ENCODE measurements around the gene RARRES1.

Gene RARRES1

DNA sequence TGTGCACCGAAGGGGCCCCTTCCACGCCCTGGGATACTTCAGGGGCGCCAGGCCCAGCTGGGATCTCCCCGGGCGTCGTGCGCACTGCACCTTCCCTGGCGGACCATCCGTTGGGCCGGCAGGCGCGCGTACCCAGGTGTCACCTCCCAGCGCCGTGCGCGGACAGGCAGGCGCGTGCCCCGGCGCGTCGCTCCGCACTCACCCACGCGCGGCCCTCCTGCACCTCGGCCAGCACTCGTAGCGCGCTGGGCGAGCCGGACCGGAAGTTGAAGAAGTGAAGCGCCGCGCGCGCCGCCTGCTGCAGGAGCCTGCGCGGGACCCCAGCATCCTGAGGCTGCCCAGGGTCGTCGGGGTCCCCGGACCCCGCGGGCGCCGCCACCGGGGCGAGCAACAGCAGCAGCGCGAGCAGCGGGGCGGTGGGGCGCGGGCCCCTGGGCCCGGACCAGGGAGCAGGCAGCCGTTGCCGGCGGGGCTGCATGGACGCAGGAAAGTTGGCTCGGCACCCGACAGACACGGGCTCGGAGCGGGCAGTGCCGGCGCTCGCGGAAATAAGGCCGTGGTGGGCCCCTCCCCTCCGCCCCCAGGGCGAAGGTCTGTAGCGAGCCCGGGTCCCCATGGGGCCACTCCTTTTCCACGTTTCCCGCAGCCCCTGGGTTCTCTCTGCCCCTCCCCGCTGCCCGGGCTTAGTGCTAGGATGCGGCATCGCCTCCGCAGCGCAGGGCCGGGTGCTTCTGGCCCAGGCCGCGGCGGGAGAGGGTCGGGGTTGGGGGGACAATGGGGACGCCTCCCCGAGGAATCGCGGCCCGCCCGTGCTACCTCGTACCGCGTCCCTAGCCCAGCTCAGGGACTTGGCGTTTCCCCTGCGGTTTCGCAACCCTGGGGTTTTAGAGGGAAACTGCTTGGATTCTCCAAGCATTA lies at the start of gene RARRES1:
Gene RARRES1 (minus strand): TSS at position 520 of the 918 bp plus-strand sequence. CDS start 42 bp downstream, at position 478.
- Mint-ChIP-seq H3K4me3 (peak within 1 kb of the TSS; percentile 66), H3K4me1 (peaks cover 9% of the 10 kb centered on the region), H3K27ac (no peak within 1 kb of the TSS), H3K9me3 (peaks cover 2% of the 10 kb centered on the region), H3K36me3 (peaks cover 5% of the 10 kb centered on the region), H3K27me3 (peaks cover 2% of the 10 kb centered on the region)
- DNase-seq (ENCODE audit: low spot score in 2 of 2) (peak in 1 of 2 donors; percentile 18), ATAC-seq (ENCODE audit: low read depth) (peak; percentile 32)

- Mint-ChIP-seq H3K27ac (no peak overlapping the region), H3K36me3 (peaks cover 1% of the 10 kb centered on the region), H3K4me3 (no peak overlapping the region), H3K9me3 (peaks cover 3% of the 10 kb centered on the region), H3K4me1 (no peaks in the 10 kb centered on the region), H3K27me3 (no peaks in the 10 kb centered on the region)
- DNase-seq (ENCODE audit: low spot score in 2 of 2) (no peak), ATAC-seq (ENCODE audit: low read depth) (no peak)
Observed at GRCh38 chr3:158781849-158782248, 49.6 kb upstream of the RARRES1 start.

GRCh38 chr3:158781191-158781590 lies 48.9 kb upstream of the RARRES1 start:
- ATAC-seq (ENCODE audit: low read depth) = no peak
- H3K27me3 Mint-ChIP-seq = no peaks in the 10 kb centered on the region
- H3K4me1 Mint-ChIP-seq = no peaks in the 10 kb centered on the region
- no peak overlapping the region for H3K27ac Mint-ChIP-seq
- DNase-seq (ENCODE audit: low spot score in 2 of 2) = no peak
- H3K9me3 Mint-ChIP-seq = peaks cover 1% of the 10 kb centered on the region
- H3K4me3 Mint-ChIP-seq = no peak overlapping the region
- H3K36me3 Mint-ChIP-seq = peaks cover 1% of the 10 kb centered on the region

GRCh38 chr3:158780766-158781165 lies 48.5 kb upstream of the RARRES1 start:
- H3K27ac Mint-ChIP-seq = no peak overlapping the region
- ATAC-seq (ENCODE audit: low read depth) (no peak), DNase-seq (ENCODE audit: low spot score in 2 of 2) (no peak)
- H3K9me3 Mint-ChIP-seq = no peaks in the 10 kb centered on the region
- no peaks in the 10 kb centered on the region for H3K27me3 Mint-ChIP-seq
- peaks cover 1% of the 10 kb centered on the region for H3K36me3 Mint-ChIP-seq
- H3K4me1 Mint-ChIP-seq = no peaks in the 10 kb centered on the region
- H3K4me3 Mint-ChIP-seq = no peak overlapping the region

- no peaks in the 10 kb centered on the region for H3K9me3 Mint-ChIP-seq
- H3K4me3 Mint-ChIP-seq = no peak overlapping the region
- peaks cover 1% of the 10 kb centered on the region for H3K36me3 Mint-ChIP-seq
- no peak overlapping the region for H3K27ac Mint-ChIP-seq
- ATAC-seq (ENCODE audit: low read depth) (no peak), DNase-seq (ENCODE audit: low spot score in 2 of 2) (no peak)
- no peaks in the 10 kb centered on the region for H3K27me3 Mint-ChIP-seq
- H3K4me1 Mint-ChIP-seq = no peaks in the 10 kb centered on the region
Observed at GRCh38 chr3:158777161-158777873, 45.1 kb upstream of the RARRES1 start.

DNA sequence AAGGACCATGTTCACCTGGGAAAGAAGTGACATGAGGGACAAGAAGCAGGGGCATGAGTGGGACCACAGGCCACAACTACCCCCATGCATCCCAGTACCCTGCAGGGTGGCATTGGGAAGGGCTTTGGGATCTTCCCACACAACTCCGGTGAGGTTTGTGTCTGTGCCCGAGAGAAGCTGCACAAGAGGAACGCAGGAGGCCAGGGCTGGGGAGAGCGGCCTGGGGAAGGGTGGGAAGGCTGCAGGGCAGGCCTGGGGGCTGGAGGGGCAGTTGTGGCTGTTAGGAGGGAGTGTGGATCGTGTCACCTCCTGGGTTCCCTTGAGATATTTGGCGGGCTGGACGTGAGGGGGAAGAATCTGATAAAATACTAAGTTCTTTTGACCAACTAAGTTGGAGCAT lies 44.3 kb upstream of the RARRES1 start:
- Mint-ChIP-seq H3K36me3 (peaks cover 1% of the 10 kb centered on the region), H3K4me3 (no peak overlapping the region), H3K27ac (no peak overlapping the region), H3K4me1 (no peaks in the 10 kb centered on the region), H3K27me3 (no peaks in the 10 kb centered on the region), H3K9me3 (no peaks in the 10 kb centered on the region)
- ATAC-seq (ENCODE audit: low read depth) = no peak
- no peak for DNase-seq (ENCODE audit: low spot score in 2 of 2)

DNA sequence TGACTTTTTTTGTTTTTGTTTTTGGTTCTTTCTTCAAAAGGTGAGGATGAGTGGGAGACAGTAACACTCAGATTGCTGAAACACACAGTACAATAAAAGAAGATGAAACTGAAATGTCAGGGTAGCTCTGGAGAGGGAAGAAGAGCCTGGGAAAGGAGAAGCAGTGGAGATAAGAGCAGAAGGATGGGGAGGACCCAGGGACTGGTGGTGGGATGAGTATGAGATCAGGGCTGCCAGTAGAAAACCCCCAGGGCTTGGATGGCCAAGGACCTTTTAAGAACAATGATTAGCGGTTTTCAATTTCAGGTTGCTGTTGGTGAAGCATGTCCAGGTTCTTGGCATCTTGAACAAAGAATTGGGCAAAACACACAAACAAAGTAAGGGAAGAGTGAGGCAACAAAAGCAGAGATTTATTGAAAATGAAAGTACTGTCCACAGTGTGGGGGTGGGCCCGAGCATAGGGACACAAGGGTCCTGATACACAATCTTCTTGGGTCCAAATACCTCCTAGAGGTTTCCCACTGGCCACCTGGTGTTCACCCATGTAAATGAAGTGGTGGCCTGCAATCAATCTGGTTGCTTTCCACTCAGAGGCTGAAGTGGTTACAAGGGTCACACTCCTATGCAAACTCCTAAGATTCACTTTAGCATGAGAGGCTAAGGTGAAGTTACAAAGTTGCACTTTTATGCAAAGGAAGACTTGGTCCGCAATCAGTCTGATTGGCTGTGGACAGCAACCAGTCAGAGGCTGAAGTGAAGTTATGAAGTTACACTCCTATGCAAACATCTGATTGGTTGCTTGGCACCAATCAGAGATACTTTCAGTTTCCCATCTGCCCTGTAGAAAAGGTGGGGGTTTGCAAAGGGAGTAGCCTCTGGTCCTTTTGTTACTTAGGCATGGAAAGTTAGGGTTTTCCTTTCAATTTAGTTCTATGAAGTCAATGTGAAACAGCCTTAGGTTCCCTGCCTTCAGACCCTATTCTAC lies 43.5 kb upstream of the RARRES1 start:
- no peaks in the 10 kb centered on the region for H3K9me3 Mint-ChIP-seq
- no peaks in the 10 kb centered on the region for H3K27me3 Mint-ChIP-seq
- H3K36me3 Mint-ChIP-seq = peaks cover 1% of the 10 kb centered on the region
- no peak for DNase-seq (ENCODE audit: low spot score in 2 of 2)
- no peak overlapping the region for H3K27ac Mint-ChIP-seq
- ATAC-seq (ENCODE audit: low read depth) = no peak
- no peaks in the 10 kb centered on the region for H3K4me1 Mint-ChIP-seq
- H3K4me3 Mint-ChIP-seq = no peak overlapping the region

GRCh38 chr3:158774965-158775364 lies 42.7 kb upstream of the RARRES1 start:
- Mint-ChIP-seq H3K27ac (no peak overlapping the region), H3K4me1 (no peaks in the 10 kb centered on the region), H3K27me3 (no peaks in the 10 kb centered on the region), H3K4me3 (no peak overlapping the region), H3K36me3 (peaks cover 1% of the 10 kb centered on the region), H3K9me3 (no peaks in the 10 kb centered on the region)
- ATAC-seq (ENCODE audit: low read depth) = no peak
- no peak for DNase-seq (ENCODE audit: low spot score in 2 of 2)

DNA sequence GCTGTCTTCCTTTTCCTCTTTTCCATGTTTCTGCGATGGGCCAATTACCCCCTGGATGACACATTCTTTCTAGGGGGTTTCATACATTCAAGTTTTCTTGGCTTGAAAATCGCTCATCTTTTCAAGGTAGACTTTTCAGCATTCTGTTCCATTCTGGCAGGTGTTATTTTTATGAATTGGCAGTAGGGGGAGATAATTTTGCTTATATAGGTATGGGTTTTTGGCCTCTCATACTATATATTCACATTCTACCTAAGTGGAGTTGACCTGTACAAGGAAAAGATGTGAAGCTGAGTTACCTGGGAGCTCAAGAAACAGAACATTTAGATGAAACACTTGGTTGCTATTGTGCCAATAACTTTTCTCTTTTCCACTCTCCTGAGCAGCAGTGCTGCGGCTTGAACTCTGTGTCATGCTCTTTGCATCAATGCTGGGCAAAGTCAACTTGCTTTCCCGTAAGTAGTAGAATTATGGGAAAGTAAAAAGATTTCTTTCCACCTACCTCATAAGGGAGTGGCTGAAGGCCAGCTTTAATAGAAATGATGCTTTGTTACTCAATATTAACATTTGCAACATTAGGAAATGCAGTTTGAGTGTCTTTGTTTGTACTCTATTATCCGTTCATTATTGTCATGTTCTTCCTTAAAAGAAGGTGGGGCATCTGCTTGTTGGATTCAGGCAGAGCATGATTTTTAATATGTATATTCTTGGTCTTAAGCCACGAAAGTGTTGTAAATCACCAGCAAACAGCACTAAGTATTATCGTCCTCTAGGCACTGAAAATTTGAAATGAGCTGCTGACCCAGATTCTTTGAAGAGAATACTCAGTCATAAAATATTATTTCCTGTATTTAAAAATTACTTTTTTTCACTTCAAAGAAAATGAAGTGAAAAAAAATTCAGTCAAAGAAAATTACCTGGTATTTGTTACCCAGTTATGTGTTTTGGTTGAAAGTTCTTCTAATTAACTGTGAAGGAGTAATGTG lies 41.9 kb upstream of the RARRES1 start:
- Mint-ChIP-seq H3K36me3 (no peaks in the 10 kb centered on the region), H3K4me1 (no peaks in the 10 kb centered on the region), H3K4me3 (no peak overlapping the region), H3K27me3 (no peaks in the 10 kb centered on the region), H3K9me3 (no peaks in the 10 kb centered on the region), H3K27ac (no peak overlapping the region)
- ATAC-seq (ENCODE audit: low read depth) (no peak), DNase-seq (ENCODE audit: low spot score in 2 of 2) (no peak)

DNA sequence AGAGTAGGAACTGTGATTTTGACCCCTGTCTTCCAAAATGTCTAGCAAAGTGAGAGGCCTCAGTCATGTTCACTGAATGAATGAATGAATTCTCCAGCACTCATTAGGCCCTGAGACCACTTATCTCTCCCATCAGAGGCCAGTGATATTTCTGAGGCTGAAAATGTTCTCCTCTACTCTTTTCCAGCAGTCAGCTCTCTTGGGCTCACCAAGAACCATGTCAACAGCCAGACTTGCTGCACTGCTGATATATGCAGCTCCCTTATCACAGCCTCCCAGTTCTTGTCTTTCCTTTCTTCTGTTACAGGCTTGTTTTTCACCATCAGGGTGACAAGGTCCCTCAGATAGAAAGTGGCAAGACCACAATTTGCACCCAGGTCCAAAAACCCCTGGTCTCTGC lies 40.9 kb upstream of the RARRES1 start:
- no peak for ATAC-seq (ENCODE audit: low read depth)
- DNase-seq (ENCODE audit: low spot score in 2 of 2) = no peak
- H3K27ac Mint-ChIP-seq = no peak overlapping the region
- no peaks in the 10 kb centered on the region for H3K36me3 Mint-ChIP-seq
- H3K4me3 Mint-ChIP-seq = no peak overlapping the region
- no peaks in the 10 kb centered on the region for H3K9me3 Mint-ChIP-seq
- H3K4me1 Mint-ChIP-seq = no peaks in the 10 kb centered on the region
- H3K27me3 Mint-ChIP-seq = no peaks in the 10 kb centered on the region

GRCh38 chr3:158771982-158772381 lies 39.7 kb upstream of the RARRES1 start:
- Mint-ChIP-seq H3K27ac (no peak overlapping the region), H3K27me3 (no peaks in the 10 kb centered on the region), H3K4me1 (no peaks in the 10 kb centered on the region), H3K36me3 (no peaks in the 10 kb centered on the region), H3K4me3 (no peak overlapping the region), H3K9me3 (no peaks in the 10 kb centered on the region)
- no peak for DNase-seq (ENCODE audit: low spot score in 2 of 2)
- ATAC-seq (ENCODE audit: low read depth) = no peak

DNA sequence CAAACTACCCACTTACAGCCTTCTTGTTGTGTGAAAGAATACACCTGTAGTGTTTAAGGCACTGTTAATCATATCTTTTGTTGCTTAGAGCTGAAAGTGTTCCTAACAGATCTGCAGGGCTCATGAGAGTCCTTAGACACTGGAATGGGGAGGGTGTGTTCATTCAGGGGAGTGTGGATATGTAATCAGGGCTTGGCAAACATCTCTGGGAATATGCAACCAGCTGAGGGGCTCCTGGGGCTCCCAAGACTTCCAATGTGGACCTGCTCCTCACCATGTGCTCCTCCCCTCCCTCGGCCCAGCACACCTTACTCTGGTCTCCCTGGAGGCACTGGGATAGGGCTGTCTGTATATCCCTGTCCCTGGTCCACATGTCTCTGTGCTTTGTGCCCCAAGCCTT lies 39.3 kb upstream of the RARRES1 start:
- no peak overlapping the region for H3K4me3 Mint-ChIP-seq
- DNase-seq (ENCODE audit: low spot score in 2 of 2) (no peak), ATAC-seq (ENCODE audit: low read depth) (no peak)
- H3K4me1 Mint-ChIP-seq = no peaks in the 10 kb centered on the region
- no peaks in the 10 kb centered on the region for H3K9me3 Mint-ChIP-seq
- H3K27me3 Mint-ChIP-seq = peaks cover 2% of the 10 kb centered on the region
- H3K36me3 Mint-ChIP-seq = peaks cover 3% of the 10 kb centered on the region
- H3K27ac Mint-ChIP-seq = no peak overlapping the region

Measured in memory B cell (primary cell).